DLD1 (cell line): ENCODE measurements around the gene TMEM214.

Experiments used
- in situ Hi-C: cut with HindIII; loops from 2 replicates; pipeline ENCODE4 v1.10.0; 2017; ENCODE audit warnings: low sequenced_read_pairs

The TMEM214 gene

DNA sequence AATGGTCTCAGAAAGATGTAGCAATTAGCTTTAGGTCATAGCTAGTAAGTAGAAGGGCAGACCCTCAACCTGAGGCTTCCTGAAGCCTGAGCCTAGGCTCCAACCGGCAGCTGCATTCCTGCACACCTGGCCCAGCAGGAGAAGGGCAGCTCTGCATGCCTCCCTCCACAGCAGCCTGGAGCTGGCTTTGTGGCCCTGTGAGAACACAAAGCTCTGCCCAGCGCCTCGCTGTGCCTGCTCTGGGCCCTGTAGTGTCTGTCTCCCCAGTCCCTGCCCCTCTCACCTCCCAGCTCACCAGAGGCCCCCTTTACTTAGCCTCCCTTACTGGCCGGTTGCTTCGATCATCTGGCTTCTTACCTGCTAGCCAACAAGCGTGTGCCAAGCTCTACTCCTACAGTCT lies 6.7 kb downstream of the TMEM214 start:
- in situ Hi-C loops = no loop called here

DNA sequence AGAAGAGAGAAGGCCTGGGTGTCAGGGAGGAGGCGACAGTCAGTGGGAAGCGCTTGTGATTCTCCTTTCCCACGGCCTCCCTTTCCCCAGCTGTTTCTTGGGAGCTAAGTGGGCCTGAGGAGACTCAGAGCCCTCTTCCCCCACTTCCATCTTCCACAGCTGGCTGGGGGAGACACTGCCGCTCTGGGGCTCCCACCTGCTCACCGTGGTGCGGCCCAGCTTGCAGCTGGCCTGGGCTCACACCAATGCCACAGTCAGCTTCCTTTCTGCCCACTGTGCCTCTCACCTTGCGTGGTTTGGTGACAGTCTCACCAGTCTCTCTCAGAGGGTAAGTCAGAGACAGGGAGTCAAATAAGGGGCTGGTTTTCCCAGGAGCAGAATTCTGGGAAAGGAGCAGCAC lies 7.1 kb downstream of the TMEM214 start:
- in situ Hi-C loops = no loop called here

GRCh38 chr2:27040282-27040681 lies 7.5 kb downstream of the TMEM214 start:
- in situ Hi-C loops = no loop called here

DNA sequence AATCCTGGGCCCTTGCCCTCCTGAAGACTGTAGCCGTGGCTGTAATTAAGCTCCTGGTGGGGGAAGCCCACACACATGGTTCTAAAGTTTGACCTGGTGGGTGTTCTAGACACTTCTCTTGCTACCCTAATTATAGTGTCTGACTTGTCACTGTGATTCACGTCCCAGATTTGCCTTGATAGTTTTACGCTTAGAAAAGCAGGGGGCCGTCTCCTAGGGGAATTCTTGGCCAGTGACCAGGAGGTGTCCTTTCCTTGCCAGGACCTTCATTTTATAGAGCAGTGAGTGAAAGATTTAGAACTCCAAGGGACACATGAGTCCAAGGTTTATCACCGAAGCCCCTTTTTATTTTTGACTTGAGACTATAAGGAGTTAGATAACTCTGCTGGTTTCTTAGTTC lies 9.0 kb downstream of the TMEM214 start:
- in situ Hi-C loops = no loop called here

GRCh38 chr2:27042159-27042661 lies 9.4 kb downstream of the TMEM214 start:
- in situ Hi-C loops = no loop called here

GRCh38 chr2:27042985-27043634 lies 10.3 kb downstream of the TMEM214 start:
- in situ Hi-C loops = no loop called here

DNA sequence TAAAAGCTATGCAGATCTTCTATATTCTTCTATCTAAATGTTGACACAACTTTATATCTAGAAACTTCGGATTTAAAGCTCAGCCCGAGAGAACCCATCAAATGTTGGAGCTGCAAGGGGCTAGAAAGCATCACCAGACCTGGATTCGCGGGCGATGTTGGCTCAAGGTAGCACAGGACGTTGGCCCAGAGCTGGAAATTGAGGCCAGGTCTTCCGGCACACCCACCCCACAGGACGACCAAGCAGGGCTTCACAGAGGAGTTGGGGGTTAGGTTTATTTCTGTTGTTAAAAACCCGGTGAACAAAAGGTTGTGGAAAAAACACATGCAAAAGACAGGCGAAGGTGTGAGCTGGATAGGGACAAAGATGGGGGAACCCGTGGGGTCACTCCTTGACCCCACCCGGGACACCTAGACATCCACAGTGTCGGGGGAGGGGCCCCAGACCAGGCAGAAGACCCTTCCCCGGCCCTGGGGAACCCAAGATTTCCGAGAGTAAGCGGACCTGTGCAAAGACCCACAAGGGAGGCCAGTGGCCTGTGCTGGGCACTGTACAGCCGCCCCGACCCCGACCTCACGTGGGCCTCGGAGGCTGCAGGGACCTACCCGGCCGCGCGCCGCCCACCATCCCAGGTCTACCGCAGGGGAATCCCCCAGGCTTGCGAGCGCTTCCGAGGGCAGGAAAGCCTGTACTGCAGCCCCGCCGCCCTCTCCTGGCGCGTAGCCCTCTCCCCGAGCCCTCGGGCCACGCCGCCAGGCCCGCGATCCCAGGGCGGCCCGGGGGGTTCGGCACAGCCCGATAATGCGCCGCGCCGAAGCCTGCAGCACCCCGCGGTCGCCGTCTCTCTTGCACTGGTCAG lies 16.9 kb downstream of the TMEM214 start:
- in situ Hi-C loops = no loop called here

GRCh38 chr2:27050281-27050995 lies 17.7 kb downstream of the TMEM214 start:
- in situ Hi-C loops = no loop called here

GRCh38 chr2:27050996-27051901 lies 18.5 kb downstream of the TMEM214 start, which contains the start of gene AGBL5:
AGBL5 (plus strand) TSS chr2:27051668; CDS start chr2:27052959, 1,291 bp downstream.
- in situ Hi-C loops = no loop called here

- in situ Hi-C loops = no loop called here
Measured at GRCh38 chr2:27051902-27052645, 19.3 kb downstream of the TMEM214 start.

DNA sequence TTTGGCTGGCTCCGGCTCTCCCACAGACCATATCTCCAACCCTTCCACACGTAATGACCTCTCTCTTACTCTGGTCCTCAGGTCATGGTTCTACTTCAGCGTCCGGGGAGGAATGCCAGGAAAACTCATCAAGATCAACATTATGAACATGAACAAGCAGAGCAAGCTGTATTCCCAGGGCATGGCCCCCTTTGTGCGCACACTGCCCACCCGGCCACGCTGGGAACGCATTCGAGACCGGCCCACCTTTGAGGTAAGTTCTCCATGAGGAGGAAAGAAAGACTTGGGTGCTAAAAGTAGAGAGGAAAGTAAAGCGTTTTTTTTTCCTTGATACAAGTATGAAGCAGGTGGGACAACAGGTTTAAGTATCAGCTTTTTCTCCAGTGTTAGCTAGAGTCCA lies 20.6 kb downstream of the TMEM214 start:
- in situ Hi-C loops = no loop called here

DNA sequence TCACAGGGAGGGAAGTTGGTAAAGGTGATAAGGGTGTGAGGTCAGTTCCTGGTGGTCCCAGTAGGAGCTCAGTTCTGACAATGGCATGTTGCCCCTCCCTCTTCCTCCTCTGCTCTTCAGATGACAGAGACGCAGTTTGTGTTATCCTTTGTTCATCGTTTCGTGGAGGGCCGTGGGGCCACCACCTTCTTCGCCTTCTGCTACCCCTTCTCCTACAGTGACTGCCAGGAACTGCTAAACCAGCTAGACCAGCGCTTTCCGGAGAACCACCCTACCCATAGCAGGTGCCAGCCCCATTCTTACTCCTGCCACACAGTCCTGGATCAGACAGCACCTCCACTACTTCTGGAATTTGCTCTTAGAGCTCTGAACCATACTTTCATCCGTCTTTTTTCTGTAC lies 21.0 kb downstream of the TMEM214 start:
- in situ Hi-C loops = no loop called here

- in situ Hi-C loops = no loop called here
Measured at GRCh38 chr2:27054721-27055120, 22.0 kb downstream of the TMEM214 start.

GRCh38 chr2:27057184-27057583 lies 24.4 kb downstream of the TMEM214 start:
- in situ Hi-C loops = no loop called here

DNA sequence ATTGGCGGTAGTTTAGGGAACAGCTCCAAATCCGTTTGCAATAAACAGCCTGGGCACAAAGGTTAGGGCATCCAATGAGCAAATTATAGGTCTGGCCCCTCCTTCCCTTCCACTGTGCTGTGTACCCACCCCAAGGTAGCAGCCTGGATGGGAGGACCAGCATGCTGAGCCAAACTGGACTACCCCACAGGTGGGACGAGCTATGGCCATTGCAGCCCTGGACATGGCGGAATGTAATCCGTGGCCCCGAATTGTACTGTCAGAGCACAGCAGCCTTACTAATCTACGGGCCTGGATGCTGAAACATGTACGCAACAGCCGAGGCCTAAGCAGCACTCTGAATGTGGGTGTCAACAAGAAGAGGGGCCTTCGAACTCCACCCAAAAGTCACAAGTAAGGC lies 25.4 kb downstream of the TMEM214 start:
- in situ Hi-C loops = no loop called here

DNA sequence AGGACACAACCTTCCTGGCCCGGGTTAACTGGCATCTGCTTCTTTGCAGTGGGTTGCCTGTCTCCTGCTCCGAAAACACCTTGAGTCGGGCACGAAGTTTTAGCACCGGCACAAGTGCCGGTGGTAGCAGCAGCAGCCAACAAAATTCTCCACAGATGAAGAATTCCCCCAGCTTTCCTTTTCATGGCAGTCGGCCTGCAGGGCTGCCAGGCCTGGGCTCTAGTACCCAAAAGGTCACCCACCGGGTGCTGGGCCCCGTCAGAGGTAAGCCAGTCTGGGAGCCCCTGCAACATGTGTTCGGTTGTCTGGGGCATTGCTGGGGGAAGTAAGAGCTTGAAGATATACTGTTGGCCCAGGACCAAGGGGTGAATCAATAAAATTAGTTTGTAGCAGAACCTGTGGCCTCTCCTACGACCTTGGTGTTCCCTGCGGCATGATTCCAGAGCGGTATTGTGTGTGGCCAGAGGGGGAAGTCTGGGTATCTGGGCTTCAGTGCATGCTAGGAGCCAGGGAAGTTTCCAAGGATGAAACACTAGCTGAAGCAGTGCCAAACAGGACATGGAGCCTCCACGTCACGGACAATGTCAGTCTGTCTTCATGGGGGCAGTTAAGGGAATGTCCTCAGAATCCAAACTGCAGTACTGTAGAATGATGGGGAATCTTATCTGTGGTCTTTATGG lies 26.5 kb downstream of the TMEM214 start:
- in situ Hi-C loops = no loop called here

- in situ Hi-C loops = no loop called here
Measured at GRCh38 chr2:27060323-27060722, 27.6 kb downstream of the TMEM214 start.

- in situ Hi-C loops = no loop called here
Measured at GRCh38 chr2:27065128-27065527, 32.4 kb downstream of the TMEM214 start.

- in situ Hi-C loops = no loop called here
Measured at GRCh38 chr2:27067385-27067784, 34.6 kb downstream of the TMEM214 start.
